ENCODE data around the gene PRTFDC1. TPM values are rescaled to one million over a fixed set of nuclear protein-coding genes. Genes with fewer than 3 reads are reported as not detected.

PRTFDC1 gene
- total and polyA plus RNA-seq, 2 donors (not counting 3 experiments of a cell fraction or from before 2014, with no cell fraction given) = 22.0 to 27.0 TPM

DNA sequence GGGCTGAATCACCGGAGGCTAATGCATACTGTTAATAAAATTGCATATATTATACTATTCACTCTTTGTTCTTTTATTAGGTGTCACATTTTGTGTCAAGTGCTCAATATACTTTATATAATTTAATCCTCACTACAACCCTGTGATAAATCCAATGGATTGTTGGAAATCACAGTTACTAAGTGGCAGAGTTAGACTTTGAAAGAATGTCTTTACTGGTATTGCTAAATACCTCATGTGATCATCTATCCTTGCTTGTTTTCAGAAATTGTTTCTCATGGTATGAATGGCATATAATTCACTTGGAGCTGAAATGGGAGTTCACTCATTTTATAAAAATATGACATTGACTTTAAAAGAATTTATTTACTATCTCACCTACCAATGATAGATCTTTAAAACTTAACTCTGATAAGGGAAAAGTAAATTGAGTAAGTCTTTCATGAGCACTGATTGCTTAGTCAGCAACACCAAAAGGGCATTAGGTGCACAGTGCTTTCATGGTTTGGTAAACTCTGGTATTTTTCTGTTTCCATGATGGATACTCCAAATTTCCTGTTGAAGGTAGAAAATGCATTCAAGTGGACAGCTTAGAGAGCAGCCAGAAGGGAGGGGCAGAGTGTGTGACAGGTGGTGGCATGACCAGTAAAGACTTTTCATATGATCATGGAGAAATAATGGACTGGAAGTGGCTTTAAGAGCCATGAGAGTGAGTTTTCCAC is 41.0 kb upstream of the PRTFDC1 start:
- H3K9me1 ChIP-seq (replicated peaks; ENCODE audit: control insufficient read depth, extremely low read depth, insufficient read depth, low read length) = no peaks in the 10 kb centered on the region
- no peak overlapping the region for H3K4me3 ChIP-seq (replicated peaks in 1 of 3; ENCODE audit: insufficient read depth in 1 of 3, low read depth in 1 of 3, low read length in 3 of 3)
- no peaks in the 10 kb centered on the region for H4K20me1 ChIP-seq (replicated peaks; ENCODE audit: control insufficient read depth, extremely low read depth, insufficient read depth, low read length)
- no peak overlapping the region for H2AFZ ChIP-seq (ENCODE audit: low read depth, low read length)
- FAIRE-seq = peak; percentile 28
- H3K9ac ChIP-seq (replicated peaks; ENCODE audit: extremely low read depth, insufficient read depth, low read length) = no peak overlapping the region
- TF ChIP-seq MYC (IDR thresholded peaks at IDR 0.05; ENCODE audit: low read depth, low read length) = no peak
- no peak for TF ChIP-seq POLR2A (IDR thresholded peaks at IDR 0.05; ENCODE audit: low read depth, low read length)
- no peak for TF ChIP-seq GATA2 (IDR thresholded peaks at IDR 0.05; ENCODE audit: insufficient read depth, insufficient read length, low read depth, low read length)
- no peak for TF ChIP-seq EZH2 (IDR thresholded peaks at IDR 0.05; ENCODE audit: borderline replicate concordance, low read depth, low read length, severe bottlenecking)
- TF ChIP-seq CTCF (IDR thresholded peaks at IDR 0.05; ENCODE audit: extremely low read depth in 1 of 2, insufficient read depth in 1 of 2, low read depth in 1 of 2, low read length in 2 of 2) = no peak
- TF ChIP-seq FOS (IDR thresholded peaks at IDR 0.05; ENCODE audit: borderline replicate concordance, insufficient read depth, low read length) = no peak
- no peak overlapping the region for H3K27ac ChIP-seq (ENCODE audit: insufficient read depth, low read depth, low read length)
- intact Hi-C loops (cut with micrococcal nuclease) = no loop called here
- no peaks in the 10 kb centered on the region for H3K36me3 ChIP-seq (ENCODE audit: control insufficient read depth in 2 of 2, extremely low read depth in 1 of 2, insufficient read depth in 2 of 2, low read length in 2 of 2)
- BruUV-seq (replicated peaks) = no TSS peak
- ChIA-PET POLR2A (no interaction called here), CTCF (interaction anchor here (0.9 to 1.4 kb wide), 3 partner anchors 10 to 376 kb away, joined by 3 to 4 read pairs (median 4); no protein-coding TSS in a partner anchor)
- H3K9me3 ChIP-seq (replicated peaks; ENCODE audit: control insufficient read depth, insufficient read depth, low read length) = no peaks in the 10 kb centered on the region
- no peak overlapping the region for H3K4me2 ChIP-seq (ENCODE audit: insufficient read depth, low read length)
- peaks cover 5% of the 10 kb centered on the region for H3K4me1 ChIP-seq (ENCODE audit: control insufficient read depth, extremely low read depth, insufficient read depth, low read length)
- DNase-seq (ENCODE audit: low read depth, low spot score) = no peak
- H3K79me2 ChIP-seq (ENCODE audit: control insufficient read depth, insufficient read depth, low read length) = no peaks in the 10 kb centered on the region
- H3K27me3 ChIP-seq (ENCODE audit: control insufficient read depth in 2 of 2, insufficient read depth in 2 of 2, low read length in 2 of 2) = no peaks in the 10 kb centered on the region
- dilution Hi-C loops (cut with MboI; ENCODE audit: extremely low pct_ligation_motif_present, low sequenced_read_pairs) = no loop called here

All from endothelial cell of umbilical vein (primary cell).